Measurements from ENCODE around the gene LEMD1.

DNA sequence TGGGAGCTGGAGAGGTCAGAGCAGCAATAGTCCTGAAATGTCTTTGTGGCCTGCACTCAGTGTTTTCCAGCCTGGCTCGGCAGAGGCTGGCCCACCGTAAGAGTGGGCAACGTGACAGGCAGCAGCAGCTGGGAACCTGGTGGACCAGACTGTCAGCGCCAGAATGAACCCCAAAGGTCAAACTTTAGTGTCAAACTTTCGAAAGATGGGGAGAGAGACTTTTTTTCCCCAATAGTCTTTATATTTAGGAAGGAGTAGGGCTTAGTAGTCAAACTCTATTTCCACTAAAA lies 23.7 kb upstream of the LEMD1 start:
- TF ChIP-seq, protein P1, sequence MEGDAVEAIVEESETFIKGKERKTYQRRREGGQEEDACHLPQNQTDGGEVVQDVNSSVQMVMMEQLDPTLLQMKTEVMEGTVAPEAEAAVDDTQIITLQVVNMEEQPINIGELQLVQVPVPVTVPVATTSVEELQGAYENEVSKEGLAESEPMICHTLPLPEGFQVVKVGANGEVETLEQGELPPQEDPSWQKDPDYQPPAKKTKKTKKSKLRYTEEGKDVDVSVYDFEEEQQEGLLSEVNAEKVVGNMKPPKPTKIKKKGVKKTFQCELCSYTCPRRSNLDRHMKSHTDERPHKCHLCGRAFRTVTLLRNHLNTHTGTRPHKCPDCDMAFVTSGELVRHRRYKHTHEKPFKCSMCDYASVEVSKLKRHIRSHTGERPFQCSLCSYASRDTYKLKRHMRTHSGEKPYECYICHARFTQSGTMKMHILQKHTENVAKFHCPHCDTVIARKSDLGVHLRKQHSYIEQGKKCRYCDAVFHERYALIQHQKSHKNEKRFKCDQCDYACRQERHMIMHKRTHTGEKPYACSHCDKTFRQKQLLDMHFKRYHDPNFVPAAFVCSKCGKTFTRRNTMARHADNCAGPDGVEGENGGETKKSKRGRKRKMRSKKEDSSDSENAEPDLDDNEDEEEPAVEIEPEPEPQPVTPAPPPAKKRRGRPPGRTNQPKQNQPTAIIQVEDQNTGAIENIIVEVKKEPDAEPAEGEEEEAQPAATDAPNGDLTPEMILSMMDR (IDR thresholded peaks at IDR 0.05), result no peak
- no peak for TF ChIP-seq POLR2A (IDR thresholded peaks at IDR 0.05)
